HG03060 (cell line): ENCODE data around the gene ODR4.
"Not testable (repeated sequence)": the region's sequence is repeated elsewhere in the genome, so short reads cannot be mapped to it uniquely, and the experiment has no call there.

ENCODE experiments used
- ATAC-seq: cut with Tn5 transposase; IDR thresholded peaks from one replicate; pipeline ENCODE4 v1.9.1; 2021; ENCODE audit warnings: low read depth, moderate number of reproducible peaks; ENCODE audit not compliant: unreplicated experiment

Gene ODR4

DNA sequence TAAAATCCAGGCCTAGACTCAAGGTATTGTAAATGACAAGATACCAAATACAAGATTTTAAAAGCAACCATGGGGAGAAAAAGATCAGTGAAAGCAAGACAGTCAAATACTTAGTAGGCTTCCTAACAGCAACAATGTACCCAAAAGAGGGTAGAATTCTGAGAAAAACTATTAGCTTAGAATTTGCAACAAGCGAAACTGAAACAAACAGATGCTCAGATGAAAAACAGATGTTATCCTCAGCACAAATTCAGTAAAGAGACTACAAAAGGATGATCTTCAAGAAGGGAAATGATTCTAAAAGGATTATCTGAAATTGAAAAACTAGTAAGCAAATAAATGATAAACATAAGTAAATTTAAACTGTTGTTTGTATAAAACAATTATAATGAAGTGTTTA lies 45.3 kb downstream of the ODR4 start:
- ATAC-seq, result peak; percentile 68

DNA sequence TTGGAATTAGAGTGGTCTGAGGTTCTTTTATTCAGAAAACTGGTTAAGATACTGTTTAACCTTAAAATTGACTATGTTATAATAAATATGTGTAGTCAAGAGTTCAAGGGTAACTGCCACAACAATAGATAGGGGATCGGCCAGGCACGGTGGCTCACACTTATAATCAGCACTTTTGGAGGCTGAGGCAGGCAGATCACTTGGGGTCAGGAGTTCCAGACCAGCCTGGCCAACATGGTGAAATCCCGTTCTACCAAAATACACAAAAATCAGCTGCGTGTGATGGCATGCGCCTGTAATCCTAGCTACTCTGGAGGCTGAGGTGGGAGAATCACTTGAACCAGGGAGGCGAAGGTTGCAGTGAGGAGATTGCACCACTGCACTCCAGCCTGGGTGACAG lies 45.8 kb downstream of the ODR4 start:
- no peak for ATAC-seq

DNA sequence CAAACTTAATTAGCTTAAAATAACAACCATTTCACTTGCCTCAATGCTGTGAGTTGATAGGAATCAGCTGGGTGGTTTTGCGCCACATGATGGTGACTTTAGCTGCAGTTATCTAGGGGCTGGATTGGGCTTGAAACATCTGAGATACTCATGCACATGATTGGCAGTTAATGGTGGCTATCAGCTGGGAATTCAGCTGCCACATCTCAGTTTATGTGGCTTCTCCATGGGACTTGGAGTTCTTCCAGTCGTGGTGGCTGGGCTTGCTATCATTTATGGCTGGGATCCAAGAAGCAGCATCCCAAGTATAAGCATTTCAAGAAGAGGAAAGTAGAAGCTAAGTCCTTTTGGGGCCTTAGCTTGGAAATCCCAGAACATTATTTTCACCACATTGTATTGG lies 48.9 kb downstream of the ODR4 start:
- no peak for ATAC-seq

DNA sequence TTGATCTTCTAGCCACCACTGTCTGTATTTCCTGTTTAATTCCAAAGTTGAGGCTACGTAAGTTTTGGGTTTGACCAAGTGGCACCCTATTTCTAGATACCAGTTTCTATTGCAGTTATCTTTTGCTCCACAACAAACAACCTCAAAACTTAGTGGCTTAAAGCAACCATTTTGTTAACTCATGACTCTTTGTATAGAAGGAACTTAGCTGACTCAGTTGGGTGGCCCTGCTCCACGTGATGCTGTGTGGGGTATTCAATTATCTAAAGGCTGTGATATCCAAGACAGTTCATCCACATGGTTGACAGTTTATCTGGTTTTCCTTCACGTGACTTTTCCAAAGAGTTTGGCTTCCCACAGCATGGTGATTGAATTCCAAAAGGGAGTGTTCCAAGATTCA lies 50.5 kb downstream of the ODR4 start:
- ATAC-seq, result no peak

DNA sequence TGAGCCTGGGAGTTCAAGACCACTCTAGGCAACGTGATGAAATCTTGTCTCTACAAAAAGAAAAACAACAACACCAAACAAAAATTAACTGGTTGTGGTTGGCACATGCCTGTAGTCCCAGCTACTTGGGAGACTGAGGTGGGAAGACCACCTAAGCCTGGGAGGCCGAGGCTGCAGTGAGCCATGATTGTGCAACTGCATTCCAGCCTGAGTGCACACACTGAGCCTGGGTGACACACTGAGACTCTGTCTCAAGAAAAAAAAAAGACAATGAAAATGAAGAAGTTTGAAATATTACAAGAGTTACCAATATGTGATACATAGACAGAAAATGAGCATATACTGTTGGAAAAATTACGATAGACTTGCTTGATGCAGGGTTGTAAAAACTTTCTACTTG lies 53.4 kb downstream of the ODR4 start:
- no peak for ATAC-seq

DNA sequence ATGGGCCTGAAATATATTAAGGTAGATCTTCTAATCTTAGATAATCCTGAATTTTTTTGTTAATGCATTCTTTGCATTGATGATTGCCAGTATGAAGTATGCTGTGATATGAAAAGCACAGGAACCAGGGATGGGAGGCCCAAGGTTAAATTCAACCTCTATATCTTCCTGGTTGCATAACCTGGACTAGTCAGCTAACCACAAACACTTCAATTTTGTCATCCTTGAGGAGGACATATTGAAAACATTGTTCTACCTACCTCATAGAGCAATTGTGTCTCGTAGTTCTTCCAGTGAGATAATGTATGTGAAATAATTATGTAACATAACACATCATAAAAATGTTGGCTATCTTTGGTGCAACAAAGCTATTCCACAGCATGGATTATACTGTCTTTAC lies 59.7 kb downstream of the ODR4 start:
- no peak for ATAC-seq

DNA sequence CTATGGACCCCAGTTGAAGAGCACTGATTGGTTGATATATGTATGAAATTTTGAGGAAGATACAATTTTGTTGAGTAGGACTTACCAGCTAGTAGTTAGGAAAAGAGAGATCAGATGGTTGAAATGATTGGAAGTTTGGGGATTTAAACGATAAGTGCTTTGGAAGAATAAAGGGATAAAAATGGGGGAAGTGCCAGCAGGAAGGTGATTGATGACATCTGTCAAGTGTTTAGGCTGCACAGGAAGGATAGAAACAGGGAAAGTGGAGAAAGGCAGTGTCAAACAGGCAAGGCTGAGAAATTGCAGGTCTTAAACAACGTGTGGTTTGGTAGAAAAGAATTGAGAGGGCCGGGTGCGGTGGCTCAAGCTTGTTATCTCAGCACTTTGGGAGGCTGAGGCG lies 62.9 kb downstream of the ODR4 start:
- no peak for ATAC-seq

DNA sequence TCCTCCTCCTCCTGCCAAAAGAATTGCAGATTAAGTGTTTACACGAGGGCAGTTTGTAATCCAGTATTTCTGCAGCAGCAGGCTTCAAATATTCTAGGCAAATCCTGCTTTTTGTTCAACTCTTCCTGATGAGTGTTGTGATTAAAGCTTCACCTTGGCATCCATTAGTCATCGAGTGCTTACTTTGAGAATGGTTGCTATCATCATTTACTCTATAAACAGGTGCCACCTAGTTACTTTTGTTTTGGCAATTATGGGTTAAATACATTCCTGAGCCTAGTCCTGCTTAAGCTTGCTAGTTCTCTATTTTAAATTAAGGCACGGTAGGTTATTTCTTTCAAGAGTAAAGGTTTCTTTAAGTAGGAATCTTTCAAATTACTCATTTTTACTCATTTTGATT lies 64.9 kb downstream of the ODR4 start:
- no peak for ATAC-seq

DNA sequence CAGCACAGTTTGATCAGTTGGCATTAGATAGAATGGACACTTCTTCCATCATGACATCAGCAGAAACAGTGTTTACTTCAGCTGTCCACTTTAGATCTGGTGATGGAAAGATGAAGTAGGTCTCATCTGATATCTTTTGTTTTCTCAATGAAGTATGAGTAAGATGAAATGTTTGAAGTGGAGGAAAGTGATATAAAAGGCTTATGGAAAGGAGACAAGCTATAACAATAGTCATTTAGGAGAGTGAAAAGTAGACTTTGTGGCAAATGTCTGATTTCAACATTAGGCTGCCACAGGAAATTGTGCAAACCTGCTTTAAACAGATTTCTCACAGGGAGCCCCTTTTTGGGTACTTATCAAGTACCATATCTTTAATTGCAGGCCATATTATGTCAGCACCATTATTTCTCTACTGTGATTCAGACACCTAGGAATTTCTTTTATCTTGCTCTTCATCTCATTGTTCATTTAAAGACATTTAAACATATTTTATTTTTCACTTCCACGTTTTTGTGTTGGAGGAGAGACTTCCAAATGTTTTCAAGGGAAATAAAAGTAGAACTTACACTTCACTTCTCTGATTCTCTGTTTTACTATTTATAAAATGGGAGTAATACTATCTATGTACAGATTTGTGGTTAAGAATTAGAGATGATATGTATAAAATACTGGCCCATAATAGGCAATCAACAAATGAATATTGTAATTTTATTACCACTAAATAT lies 67.2 kb downstream of the ODR4 start:
- ATAC-seq, result no peak

DNA sequence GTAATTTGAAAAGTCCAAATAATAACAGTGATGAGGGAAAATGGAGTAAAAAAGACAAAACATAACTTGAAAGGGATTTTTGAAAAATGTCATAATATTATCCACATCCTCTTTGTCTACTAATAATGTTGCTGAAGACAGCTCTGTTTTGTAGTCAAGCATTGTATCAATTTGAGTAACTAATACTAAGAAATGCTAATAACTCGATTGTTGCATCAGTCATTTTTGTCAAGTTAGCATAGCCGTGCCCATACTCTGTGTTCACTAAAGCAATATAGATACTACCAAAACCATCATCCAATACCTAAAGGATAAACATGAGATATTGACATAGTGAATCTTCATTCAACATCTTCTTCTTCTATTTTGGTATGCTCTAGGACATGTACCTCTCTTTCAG lies 68.0 kb downstream of the ODR4 start:
- ATAC-seq, result no peak

DNA sequence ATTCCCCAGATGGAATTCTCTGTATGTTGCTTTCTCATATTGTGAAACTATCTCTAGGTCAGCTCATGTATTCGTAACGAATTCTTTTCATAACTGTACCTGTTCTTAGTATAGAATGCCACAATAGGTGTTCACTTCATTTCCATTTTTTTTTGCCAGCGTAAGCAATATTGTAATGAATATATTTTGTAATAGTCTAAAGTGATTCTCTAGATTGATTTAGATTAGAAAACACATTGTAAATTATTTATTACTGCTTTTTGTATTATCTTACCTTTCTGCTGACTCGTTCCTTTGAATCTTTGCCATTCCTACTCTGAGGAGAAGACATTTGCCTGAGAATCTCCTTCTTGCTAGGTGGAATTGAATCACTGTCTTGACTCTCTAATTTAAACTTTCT lies 70.5 kb downstream of the ODR4 start:
- ATAC-seq, result no peak

DNA sequence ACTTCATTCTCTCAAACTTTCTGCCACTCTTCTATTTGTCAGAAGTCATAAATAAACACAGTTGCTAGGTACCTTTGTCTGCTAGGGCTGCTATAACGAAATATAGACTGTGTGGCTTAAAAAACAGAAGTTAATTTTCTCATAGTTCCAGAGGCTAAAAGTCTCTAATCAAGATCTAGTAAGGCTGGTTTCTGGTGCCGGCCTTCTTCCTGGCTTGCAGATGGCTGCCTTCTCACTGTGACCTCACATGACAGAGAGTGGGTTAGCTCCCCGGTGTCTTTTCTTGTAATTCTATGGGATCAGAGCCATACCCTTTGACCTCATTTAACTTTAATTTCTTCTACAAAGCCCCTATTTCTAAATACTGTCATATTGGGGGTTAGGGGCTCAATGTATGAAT lies 79.3 kb downstream of the ODR4 start:
- no peak for ATAC-seq

DNA sequence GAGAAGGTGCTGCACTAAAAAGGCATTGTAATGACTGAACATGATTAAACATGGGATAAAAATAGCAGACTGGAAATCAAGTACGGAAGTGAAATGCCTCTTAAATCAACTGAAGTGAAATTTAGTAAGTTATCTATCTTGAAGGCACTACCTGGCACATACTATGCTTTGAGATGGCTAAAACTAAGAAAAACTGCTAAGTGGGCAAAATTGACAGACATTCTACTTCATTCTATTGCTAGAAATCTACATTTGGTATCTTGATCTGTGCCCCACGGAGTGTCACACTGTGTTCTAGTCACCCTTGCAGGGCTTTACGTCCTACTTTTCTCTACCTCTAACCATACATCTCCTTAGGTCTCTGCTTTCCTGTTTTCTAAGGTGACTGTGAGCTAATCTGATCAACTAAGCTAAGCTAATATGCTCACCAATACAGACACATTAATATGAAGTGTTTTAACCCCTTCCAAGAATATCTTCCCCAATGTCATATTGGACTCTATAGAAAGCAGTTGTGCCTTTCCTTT lies 81.2 kb downstream of the ODR4 start:
- no peak for ATAC-seq

DNA sequence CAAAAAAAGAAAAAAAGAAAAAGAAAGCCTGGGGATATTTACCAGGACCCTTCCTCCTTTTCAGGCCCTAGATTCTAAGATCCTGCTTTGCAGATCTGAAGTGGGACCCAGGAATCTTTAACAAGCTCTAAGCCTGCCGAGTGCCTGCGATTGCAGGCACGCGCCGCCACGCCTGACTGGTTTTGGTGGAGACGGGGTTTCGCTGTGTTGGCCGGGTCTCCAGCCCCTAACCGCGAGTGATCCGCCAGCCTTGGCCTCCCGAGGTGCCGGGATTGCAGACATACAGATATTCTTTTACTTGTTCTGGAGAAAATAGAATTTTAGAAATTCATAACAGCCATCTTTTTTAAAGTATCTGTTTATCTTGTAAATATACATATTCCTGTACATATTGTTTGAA lies 83.5 kb downstream of the ODR4 start:
- ATAC-seq, result not testable (repeated sequence)

DNA sequence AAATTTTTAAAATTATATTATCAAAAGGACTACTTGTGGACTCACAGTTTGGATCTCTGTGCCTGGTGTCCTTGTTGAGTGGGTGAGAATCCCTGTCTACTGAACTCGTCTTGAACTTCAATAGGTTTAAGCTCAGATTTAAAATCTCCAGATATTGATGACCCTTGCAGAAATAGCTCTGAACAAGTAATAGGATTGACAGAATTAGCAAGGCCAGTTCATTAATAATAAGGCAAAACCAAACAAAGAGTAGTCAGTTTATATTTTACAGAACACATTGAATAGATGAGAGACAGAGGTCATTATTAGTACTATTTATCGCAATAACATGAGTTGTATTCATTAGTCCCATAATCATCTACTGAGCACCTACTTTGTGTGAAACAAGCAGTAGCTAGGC lies 85.4 kb downstream of the ODR4 start, which contains the start of gene PDC:
PDC (minus strand) TSS at position 101 of the 400 bp plus-strand sequence. CDS start 11,655 bp downstream, outside the sequence.
- no peak for ATAC-seq

DNA sequence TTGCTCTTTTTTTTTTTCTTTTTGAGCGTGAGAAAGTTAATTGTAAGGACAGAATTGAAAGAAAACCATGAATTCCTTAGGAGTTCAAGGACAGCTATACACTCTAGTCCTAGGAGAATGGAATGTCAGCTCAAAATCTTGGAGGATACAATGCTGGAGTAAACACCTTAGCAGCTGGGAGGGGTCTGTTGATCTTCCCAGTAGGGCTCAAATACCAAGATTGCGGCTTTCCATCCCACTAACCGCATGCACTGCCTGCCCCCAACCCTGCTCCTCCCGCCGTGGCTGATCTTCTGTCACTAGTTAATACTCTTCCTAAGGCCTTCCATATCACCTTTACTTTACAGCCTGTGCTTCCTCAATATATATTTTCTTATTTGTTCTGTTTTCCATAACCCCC lies 87.9 kb downstream of the ODR4 start:
- ATAC-seq, result no peak

DNA sequence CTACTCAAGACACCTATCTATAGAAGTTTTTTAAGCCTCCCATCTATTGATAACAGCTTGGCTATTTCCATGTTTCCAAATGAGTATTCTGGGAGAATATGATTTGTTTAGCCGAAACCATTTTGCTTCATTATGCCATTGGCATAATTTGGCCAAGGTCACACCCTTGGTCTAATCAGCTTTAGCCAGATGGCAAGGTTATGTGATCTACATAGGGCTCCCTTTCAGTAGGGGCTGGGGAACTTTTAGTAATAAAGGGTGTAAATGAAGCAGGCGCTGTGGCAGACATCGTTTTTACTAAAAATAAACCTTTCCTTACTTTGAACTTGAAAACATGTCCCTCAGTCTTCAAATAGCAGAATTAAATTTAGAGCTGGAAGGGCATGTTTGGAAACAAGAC lies 88.3 kb downstream of the ODR4 start:
- ATAC-seq, result no peak

DNA sequence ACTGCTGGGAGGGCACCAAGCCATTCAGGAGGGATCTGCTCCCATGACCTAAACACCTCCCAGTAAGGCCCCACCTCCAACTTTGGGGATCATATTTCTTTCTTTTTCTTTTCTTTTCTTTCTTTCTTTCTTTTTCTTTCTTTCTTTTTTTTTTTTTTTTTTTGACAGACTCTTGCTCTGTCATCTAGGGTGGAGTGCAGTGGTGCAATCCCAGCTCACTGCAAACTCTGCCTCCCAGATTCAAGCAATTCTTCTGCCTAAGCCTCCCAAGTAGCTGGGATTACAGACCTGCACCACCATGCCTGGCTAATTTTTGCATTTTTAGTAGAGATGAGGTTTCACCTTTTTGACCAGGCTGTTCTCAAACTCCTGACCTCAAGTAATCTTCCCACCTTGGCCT lies 89.9 kb downstream of the ODR4 start:
- ATAC-seq, result not testable (repeated sequence)

DNA sequence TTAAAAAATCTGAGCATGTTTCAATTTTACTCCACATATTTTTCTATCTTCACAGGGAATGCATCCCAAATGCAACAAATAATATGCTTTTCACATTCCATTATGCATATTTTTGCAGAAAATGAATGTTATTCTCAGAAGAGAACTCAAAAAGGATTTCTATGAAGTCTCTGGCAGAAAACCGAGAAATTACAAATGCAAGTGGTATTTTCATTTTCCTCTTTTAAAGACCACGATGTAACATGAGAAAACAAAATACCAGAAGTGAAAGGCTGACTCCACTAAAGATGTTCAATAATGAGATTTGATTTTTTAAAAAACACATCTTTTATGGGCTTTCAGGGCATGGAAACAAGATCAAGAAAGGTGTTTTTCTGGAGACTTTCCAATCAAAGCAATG lies 90.3 kb downstream of the ODR4 start:
- ATAC-seq, result no peak
